HG03378 (cell line): ENCODE results near the gene SLC38A10.

Experiments used
- ATAC-seq: cut with Tn5 transposase; IDR thresholded peaks from one replicate; pipeline ENCODE4 v1.9.1; 2021; ENCODE audit warnings: mild to moderate bottlenecking, moderate library complexity; ENCODE audit not compliant: unreplicated experiment

SLC38A10 gene

GRCh38 chr17:81279278-81280275 is 15.5 kb downstream of the SLC38A10 start:
- ATAC-seq: no peak

- ATAC-seq: no peak
These were observed 16.3 kb downstream of the SLC38A10 start for GRCh38 chr17:81278831-81279230.

- no peak for ATAC-seq
These were observed 17.0 kb downstream of the SLC38A10 start for GRCh38 chr17:81277946-81278693.

- ATAC-seq: no peak
These were observed 17.7 kb downstream of the SLC38A10 start for GRCh38 chr17:81277421-81277820.

- no peak for ATAC-seq
These were observed 18.3 kb downstream of the SLC38A10 start for GRCh38 chr17:81276781-81277180.

GRCh38 chr17:81274471-81274855 is 20.6 kb downstream of the SLC38A10 start:
- no peak for ATAC-seq

- ATAC-seq: no peak
These were observed 21.2 kb downstream of the SLC38A10 start for GRCh38 chr17:81273698-81274470.

GRCh38 chr17:81272616-81273015 is 22.5 kb downstream of the SLC38A10 start:
- no peak for ATAC-seq

- no peak for ATAC-seq
These were observed 23.9 kb downstream of the SLC38A10 start for GRCh38 chr17:81271226-81271625.

- ATAC-seq: no peak
These were observed 24.8 kb downstream of the SLC38A10 start for GRCh38 chr17:81270279-81270678.

GRCh38 chr17:81267390-81268067 is 27.6 kb downstream of the SLC38A10 start:
- no peak for ATAC-seq

- no peak for ATAC-seq
These were observed 29.5 kb downstream of the SLC38A10 start for GRCh38 chr17:81265576-81265975.

- ATAC-seq: no peak
These were observed 30.5 kb downstream of the SLC38A10 start for GRCh38 chr17:81264640-81265039.

GRCh38 chr17:81263371-81264181 is 31.5 kb downstream of the SLC38A10 start:
- ATAC-seq: no peak

GRCh38 chr17:81261582-81262336 is 33.3 kb downstream of the SLC38A10 start:
- no peak for ATAC-seq

GRCh38 chr17:81261096-81261495 is 34.0 kb downstream of the SLC38A10 start:
- no peak for ATAC-seq

- ATAC-seq: no peak
These were observed 34.5 kb downstream of the SLC38A10 start for GRCh38 chr17:81260641-81261040.

GRCh38 chr17:81260171-81260570 is 34.9 kb downstream of the SLC38A10 start:
- ATAC-seq: no peak

GRCh38 chr17:81259058-81259605 is 36.0 kb downstream of the SLC38A10 start:
- no peak for ATAC-seq
